ENCODE data around the gene PCBD1.

The PCBD1 gene

GRCh38 chr10:70917226-70917625 lies 28.9 kb upstream of the PCBD1 start:
- no peak overlapping the region for H3K4me3 ChIP-seq (ENCODE audit: low read depth, low read length)
- TF ChIP-seq CTCF (IDR thresholded peaks at IDR 0.05; ENCODE audit: low read depth, low read length), result no peak

- no peak for TF ChIP-seq CTCF (IDR thresholded peaks at IDR 0.05; ENCODE audit: low read depth, low read length)
- H3K4me3 ChIP-seq (ENCODE audit: low read depth, low read length), result no peak overlapping the region
These were observed 27.9 kb upstream of the PCBD1 start for GRCh38 chr10:70916241-70916640.

GRCh38 chr10:70915806-70916205 lies 27.4 kb upstream of the PCBD1 start:
- H3K4me3 ChIP-seq (ENCODE audit: low read depth, low read length), result no peak overlapping the region
- no peak for TF ChIP-seq CTCF (IDR thresholded peaks at IDR 0.05; ENCODE audit: low read depth, low read length)

GRCh38 chr10:70915206-70915605 lies 26.8 kb upstream of the PCBD1 start:
- no peak overlapping the region for H3K4me3 ChIP-seq (ENCODE audit: low read depth, low read length)
- no peak for TF ChIP-seq CTCF (IDR thresholded peaks at IDR 0.05; ENCODE audit: low read depth, low read length)

- H3K4me3 ChIP-seq (ENCODE audit: low read depth, low read length), result no peak overlapping the region
- no peak for TF ChIP-seq CTCF (IDR thresholded peaks at IDR 0.05; ENCODE audit: low read depth, low read length)
These were observed 26.0 kb upstream of the PCBD1 start for GRCh38 chr10:70914316-70914864.

GRCh38 chr10:70913893-70914240 lies 25.5 kb upstream of the PCBD1 start:
- TF ChIP-seq CTCF (IDR thresholded peaks at IDR 0.05; ENCODE audit: low read depth, low read length), result no peak
- no peak overlapping the region for H3K4me3 ChIP-seq (ENCODE audit: low read depth, low read length)

GRCh38 chr10:70913191-70913892 lies 25.0 kb upstream of the PCBD1 start:
- no peak overlapping the region for H3K4me3 ChIP-seq (ENCODE audit: low read depth, low read length)
- TF ChIP-seq CTCF (IDR thresholded peaks at IDR 0.05; ENCODE audit: low read depth, low read length), result no peak
